DND-41 (cell line): ENCODE measurements around the gene VPS11.

Source experiments
- CTCF ChIP-seq: IDR thresholded peaks from 2 replicates; pipeline ENCODE4 v1.5.1; 2012; ENCODE audit warnings: borderline replicate concordance, low read length, moderate library complexity, mild to moderate bottlenecking; ENCODE audit not compliant: poor library complexity, severe bottlenecking; ENCODE audit errors: extremely low read depth
- EZH2 ChIP-seq: IDR thresholded peaks from 3 replicates; pipeline ENCODE4 v1.6.1; 2012; ENCODE audit warnings: borderline replicate concordance, low read depth, mild to moderate bottlenecking, moderate library complexity, low read length, inconsistent platforms; ENCODE audit not compliant: severe bottlenecking

- TF ChIP-seq CTCF, result peak; percentile 39
- TF ChIP-seq EZH2, result no peak
Measured at GRCh38 chr11:119057000-119057769, 10.4 kb upstream of the VPS11 start, which contains the start of gene HYOU1.
